KMS-11 (cell line): ENCODE measurements around the gene FAM120B.

Source experiments
- H2AFZ ChIP-seq: fragments of 200-600 bp; sonication (generic); 2 replicates; pipeline ENCODE4 v1.6.1; 2016; ENCODE audit warnings: antibody characterized with exemption, mixed run types, low read depth
- H3K27ac ChIP-seq: fragments of 200-600 bp; sonication (generic); 2 replicates; pipeline ENCODE4 v1.6.1; 2016; ENCODE audit warnings: mild to moderate bottlenecking, mixed run types
- H3K27me3 ChIP-seq: fragments of 200-600 bp; sonication (generic); 2 replicates; pipeline ENCODE4 v1.6.1; 2017; ENCODE audit warnings: mild to moderate bottlenecking, low read depth, mixed run types, moderate library complexity; ENCODE audit not compliant: insufficient read depth
- H3K36me3 ChIP-seq: fragments of 200-600 bp; sonication (generic); 2 replicates; pipeline ENCODE4 v1.6.1; 2017; ENCODE audit warnings: mild to moderate bottlenecking, mixed run types; ENCODE audit not compliant: insufficient read depth
- H3K4me1 ChIP-seq: fragments of 200-600 bp; sonication (generic); 2 replicates; pipeline ENCODE4 v1.6.1; 2016; ENCODE audit warnings: mild to moderate bottlenecking, low read depth, mixed run types; ENCODE audit not compliant: poor library complexity, severe bottlenecking
- H3K4me2 ChIP-seq: fragments of 200-600 bp; sonication (generic); 2 replicates; pipeline ENCODE4 v1.7.0; 2016; ENCODE audit warnings: mild to moderate bottlenecking, mixed run types
- H3K4me3 ChIP-seq: fragments of 200-600 bp; sonication (generic); IDR thresholded peaks from 2 replicates; pipeline ENCODE4 v1.6.1; 2017; ENCODE audit warnings: low read depth, low read length, mixed read lengths; ENCODE audit not compliant: insufficient read depth
- H3K79me2 ChIP-seq: fragments of 200-600 bp; sonication (generic); 2 replicates; pipeline ENCODE4 v1.6.1; 2016; ENCODE audit warnings: low read depth, mixed run types; ENCODE audit not compliant: insufficient read depth
- H3K9ac ChIP-seq: fragments of 200-600 bp; sonication (generic); 2 replicates; pipeline ENCODE4 v1.6.1; 2016; ENCODE audit warnings: mild to moderate bottlenecking, mixed run types
- H4K20me1 ChIP-seq: fragments of 200-600 bp; sonication (generic); 2 replicates; pipeline ENCODE4 v1.6.1; 2016; ENCODE audit warnings: mild to moderate bottlenecking, mixed run types; ENCODE audit not compliant: insufficient read depth
- CTCF ChIP-seq: fragments of 200-600 bp; sonication (generic); conservative IDR thresholded peaks from 2 replicates; pipeline ENCODE4 v1.6.1; 2017; ENCODE audit warnings: low read depth, mild to moderate bottlenecking, antibody characterized with exemption, low read length, moderate library complexity, mixed read lengths

FAM120B gene

GRCh38 chr6:170357812-170358211, 51.3 kb downstream of the FAM120B start:
- no peaks in the 10 kb centered on the region for H3K4me1 ChIP-seq
- no peak overlapping the region for H2AFZ ChIP-seq
- H3K4me2 ChIP-seq, result no peak overlapping the region
- no peaks in the 10 kb centered on the region for H3K79me2 ChIP-seq
- no peaks in the 10 kb centered on the region for H3K27me3 ChIP-seq
- no peak for TF ChIP-seq CTCF
- H3K9ac ChIP-seq, result no peak overlapping the region
- H4K20me1 ChIP-seq, result no peaks in the 10 kb centered on the region
- H3K27ac ChIP-seq, result no peak overlapping the region
- H3K36me3 ChIP-seq, result no peaks in the 10 kb centered on the region
- no peak overlapping the region for H3K4me3 ChIP-seq

GRCh38 chr6:170358496-170358895, 51.9 kb downstream of the FAM120B start:
- Histone ChIP-seq H3K4me1 (no peaks in the 10 kb centered on the region), H2AFZ (no peak overlapping the region), H3K27me3 (no peaks in the 10 kb centered on the region), H3K9ac (no peak overlapping the region), H4K20me1 (no peaks in the 10 kb centered on the region), H3K36me3 (no peaks in the 10 kb centered on the region), H3K79me2 (no peaks in the 10 kb centered on the region), H3K4me2 (no peak overlapping the region), H3K27ac (no peak overlapping the region), H3K4me3 (no peak overlapping the region)
- no peak for TF ChIP-seq CTCF

- Histone ChIP-seq H3K27ac (no peak overlapping the region), H3K27me3 (no peaks in the 10 kb centered on the region), H3K4me2 (no peak overlapping the region), H3K79me2 (no peaks in the 10 kb centered on the region), H3K36me3 (no peaks in the 10 kb centered on the region), H3K4me1 (no peaks in the 10 kb centered on the region), H3K9ac (no peak overlapping the region), H4K20me1 (no peaks in the 10 kb centered on the region), H2AFZ (no peak overlapping the region), H3K4me3 (no peak overlapping the region)
- no peak for TF ChIP-seq CTCF
Measured at GRCh38 chr6:170360476-170360875, 53.9 kb downstream of the FAM120B start.

GRCh38 chr6:170361335-170361734, 54.8 kb downstream of the FAM120B start:
- Histone ChIP-seq H3K36me3 (no peaks in the 10 kb centered on the region), H4K20me1 (no peaks in the 10 kb centered on the region), H3K4me2 (no peak overlapping the region), H3K4me3 (no peak overlapping the region), H3K79me2 (no peaks in the 10 kb centered on the region), H3K4me1 (no peaks in the 10 kb centered on the region), H3K27me3 (no peaks in the 10 kb centered on the region), H3K9ac (no peak overlapping the region), H2AFZ (no peak overlapping the region), H3K27ac (no peak overlapping the region)
- TF ChIP-seq CTCF, result no peak
